HG02610 (cell line): Measurements from ENCODE around the gene INPP5K.
"Not testable (repeated sequence)": the region's sequence is repeated elsewhere in the genome, so short reads cannot be mapped to it uniquely, and the experiment has no call there.

ENCODE experiments used
- ATAC-seq: cut with Tn5 transposase; IDR thresholded peaks from one replicate; pipeline ENCODE4 v1.9.1; 2021; ENCODE audit warnings: mild to moderate bottlenecking, moderate library complexity; ENCODE audit not compliant: unreplicated experiment

The INPP5K gene

DNA sequence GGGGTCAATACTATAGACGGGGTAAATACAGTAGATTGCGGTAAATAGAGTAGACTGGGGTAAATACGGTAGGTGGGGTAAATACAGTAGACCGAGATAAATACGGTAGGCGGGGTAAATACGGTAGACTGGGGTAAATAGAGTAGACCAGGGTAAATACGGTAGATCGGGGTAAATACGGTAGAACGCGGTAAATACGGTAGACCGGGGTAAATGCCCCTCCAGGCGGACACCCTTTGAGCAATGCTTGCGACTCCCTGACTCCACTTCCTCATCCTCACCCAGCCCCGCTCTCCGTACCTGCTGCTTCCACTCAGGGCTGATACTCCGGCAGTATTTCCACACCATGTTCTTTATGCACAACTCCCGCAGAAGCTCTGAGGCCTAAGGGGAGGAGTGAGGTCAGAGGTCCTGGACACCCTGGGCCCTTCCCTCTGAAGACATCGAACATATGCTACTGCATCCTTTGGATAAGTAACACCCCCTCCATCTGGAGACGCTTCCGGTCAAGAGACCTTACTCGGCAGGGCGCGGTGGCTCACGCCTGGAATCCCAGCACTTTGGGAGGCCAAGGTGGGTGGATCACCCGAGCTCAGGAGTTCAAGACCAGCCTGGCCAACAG is 47.1 kb downstream of the INPP5K start:
- ATAC-seq = no peak

GRCh38 chr17:1467898-1468492 is 48.4 kb downstream of the INPP5K start:
- ATAC-seq = no peak

DNA sequence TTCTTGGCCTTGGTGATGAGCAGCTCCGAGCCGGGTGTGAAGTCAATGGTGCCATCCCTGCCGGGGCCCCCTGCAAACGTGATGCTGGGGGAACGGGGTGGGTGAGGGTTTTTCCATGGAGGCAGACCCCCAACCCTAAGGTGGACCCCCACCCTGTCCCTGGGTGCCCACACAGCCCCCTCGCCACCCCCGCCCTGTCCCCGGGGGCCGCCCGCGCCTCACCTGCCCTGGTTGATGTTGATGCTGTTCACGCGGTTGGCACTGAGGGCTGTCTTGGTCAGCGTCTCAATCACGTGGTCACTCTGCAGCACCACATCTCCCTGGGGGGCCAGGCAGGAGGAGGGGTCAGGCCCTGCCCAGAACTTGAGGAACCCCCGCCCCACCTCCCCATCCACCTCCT is 49.2 kb downstream of the INPP5K start:
- no peak for ATAC-seq

DNA sequence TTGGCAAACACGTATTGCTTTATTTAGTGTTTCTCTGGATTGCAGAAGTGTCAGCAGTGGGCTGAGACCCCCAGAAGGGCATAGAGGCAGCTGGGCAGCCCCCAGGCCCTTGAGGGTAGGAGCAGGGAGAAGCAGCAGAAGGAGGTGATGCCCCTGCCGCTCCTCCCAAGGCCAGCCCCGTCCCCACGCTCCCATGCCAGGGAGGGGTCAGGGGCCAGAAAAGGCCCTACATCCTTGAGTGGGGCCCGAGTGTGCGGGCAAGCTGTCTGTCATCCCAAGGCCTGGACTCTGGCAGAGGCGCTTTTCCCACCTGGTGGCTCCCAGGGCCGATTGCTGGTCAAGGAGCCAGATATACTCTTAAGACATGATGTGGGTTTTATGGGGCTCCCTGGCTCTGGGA is 52.2 kb downstream of the INPP5K start:
- ATAC-seq = no peak

DNA sequence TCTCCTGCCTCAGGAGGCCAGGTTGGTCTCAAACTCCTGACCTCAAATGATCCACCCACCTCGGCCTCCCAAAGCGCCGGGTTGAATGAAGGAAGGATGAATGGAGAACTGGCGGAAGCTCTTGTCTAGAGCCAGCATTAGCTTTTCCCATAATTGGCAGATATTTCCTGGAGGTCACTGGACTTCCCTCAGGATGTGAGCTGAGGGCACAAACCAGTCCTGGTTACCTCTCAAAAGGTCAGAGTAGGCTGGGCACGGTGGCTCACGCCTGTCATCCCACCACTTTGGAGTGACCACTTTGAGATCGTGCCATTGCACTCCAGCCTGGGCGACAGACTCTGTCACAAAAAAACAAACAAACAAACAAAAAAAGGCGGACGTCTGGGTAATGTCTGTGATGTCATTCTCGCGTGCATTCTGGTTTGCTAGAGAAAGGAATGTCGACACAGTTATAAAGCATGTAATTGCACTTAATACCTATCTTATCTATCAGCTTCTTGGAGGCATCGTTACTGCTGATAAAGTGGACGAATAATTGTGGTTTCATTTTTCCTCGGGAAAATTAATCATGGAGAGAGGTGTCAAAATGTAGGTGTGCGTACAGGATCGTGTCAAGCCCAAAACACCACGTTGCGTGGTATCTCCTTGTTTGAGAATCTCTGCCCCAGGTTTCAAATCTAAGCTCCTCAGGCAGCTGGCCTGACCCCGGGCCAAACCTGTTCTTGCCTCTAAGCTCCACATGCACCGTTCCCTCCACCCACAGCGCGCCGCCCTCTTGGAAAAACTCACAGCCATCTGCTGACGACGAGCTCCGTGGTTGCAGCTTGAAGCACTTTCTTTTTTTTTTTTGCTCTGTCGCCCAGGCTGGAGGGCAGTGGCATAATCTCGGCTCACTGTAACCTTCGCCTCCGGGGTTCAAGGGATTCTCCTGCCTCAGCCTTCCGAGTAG is 54.0 kb downstream of the INPP5K start:
- no peak for ATAC-seq

DNA sequence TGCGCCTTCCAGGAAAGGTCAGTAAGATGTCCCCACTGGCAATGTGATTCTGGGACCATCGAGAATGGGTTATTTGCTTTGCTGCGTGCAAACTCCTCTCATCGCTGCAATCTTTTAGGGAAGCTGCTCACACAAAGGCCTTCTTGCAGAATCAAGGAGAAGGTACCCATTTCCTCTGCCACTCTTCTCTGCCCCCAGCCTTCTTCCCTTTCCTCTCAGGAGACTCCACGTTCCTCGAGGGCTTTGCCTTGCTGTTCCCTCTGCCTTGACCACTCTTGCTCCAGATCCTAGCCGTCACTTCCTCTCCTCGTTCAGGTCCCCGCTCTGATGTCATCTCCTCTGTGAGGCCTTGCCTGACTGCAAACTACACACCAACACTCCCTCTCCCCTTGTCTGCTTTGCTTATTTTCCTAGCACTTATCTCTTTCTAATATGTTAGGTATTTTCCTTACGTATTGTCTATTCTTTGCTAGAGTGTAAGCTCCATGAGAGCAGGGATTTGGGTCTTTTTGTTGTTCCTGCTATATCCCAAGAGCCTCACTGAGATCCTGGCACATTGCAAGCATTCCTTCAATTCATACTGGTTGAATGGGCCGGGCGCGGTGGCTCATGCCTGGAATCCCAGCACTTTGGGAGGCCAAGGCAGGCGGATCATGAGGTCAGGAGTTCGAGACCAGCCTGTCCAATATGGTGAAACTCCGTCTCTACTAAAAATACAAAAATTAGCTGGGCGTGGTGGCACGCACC is 55.0 kb downstream of the INPP5K start:
- no peak for ATAC-seq

GRCh38 chr17:1460233-1460632 is 56.2 kb downstream of the INPP5K start:
- no peak for ATAC-seq

DNA sequence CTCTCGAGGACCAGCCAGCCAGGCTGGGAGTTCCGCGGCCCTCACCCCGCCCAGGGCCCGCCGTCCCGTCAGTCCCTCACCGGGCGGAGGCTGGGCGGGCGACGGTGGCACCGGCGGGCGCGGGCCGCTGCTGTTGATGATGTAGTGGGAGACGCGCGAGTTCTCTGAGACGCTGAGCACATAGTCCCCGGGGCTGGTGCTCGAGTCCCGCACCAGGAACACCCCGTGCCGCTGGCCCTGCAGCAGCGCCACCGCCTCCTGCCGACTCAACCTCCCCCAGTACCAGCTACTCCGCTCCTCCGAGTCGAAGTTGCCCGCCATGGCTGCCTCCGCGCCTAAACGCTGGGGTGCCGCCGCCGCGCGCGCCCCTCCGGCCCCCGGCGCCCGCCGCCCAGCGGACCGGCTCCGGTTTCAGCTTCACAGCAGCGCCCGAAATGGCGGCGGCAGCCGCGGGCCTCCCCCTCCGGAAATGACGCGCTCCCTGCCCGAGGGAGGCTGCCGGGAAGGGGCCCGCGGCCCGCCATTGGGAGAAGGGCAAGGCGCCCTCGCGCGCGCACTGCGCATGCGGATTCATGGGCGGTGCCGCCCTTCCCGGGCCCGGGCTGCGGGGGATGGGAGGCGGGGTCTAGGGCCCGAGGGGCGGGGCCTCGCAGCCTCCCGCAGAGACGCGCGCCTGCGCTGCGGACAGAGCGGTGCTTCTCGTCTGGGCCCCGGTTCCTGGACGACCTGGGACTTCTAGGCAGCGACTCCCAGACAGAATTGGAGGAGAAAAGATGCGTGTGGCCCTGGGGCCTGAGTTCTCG is 60.4 kb downstream of the INPP5K start, which contains the start of gene CRK:
Gene CRK (minus strand): TSS at position 436 of the 803 bp plus-strand sequence. CDS start 115 bp downstream, at position 321.
- peak; percentile 91 for ATAC-seq

- ATAC-seq = peak; percentile 20
Measured at GRCh38 chr17:1455291-1455796, 61.1 kb downstream of the INPP5K start.

GRCh38 chr17:1454541-1454940 is 61.9 kb downstream of the INPP5K start:
- no peak for ATAC-seq

DNA sequence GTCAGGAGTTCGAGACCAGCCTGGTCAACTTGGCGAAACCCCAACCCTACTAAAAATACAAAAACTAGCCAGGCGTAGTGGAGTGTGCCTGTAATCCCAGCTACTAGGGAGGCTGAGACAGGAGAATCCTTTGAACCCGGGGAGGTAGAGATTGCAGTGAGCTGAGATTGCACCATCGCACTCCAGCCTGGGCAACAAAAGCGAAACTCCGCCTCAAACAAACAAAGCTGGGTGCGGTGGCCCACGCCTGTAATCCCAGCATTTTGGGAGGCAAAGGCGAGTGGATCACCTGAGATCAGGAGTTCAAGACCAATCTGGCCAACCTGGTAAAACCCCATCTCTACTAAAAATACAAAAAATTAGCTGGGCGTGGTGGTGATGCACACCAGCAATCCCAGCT is 62.7 kb downstream of the INPP5K start:
- not testable (repeated sequence) for ATAC-seq

- no peak for ATAC-seq
Measured at GRCh38 chr17:1452836-1453235, 63.6 kb downstream of the INPP5K start.

GRCh38 chr17:1450261-1450660 is 66.2 kb downstream of the INPP5K start:
- not testable (repeated sequence) for ATAC-seq

DNA sequence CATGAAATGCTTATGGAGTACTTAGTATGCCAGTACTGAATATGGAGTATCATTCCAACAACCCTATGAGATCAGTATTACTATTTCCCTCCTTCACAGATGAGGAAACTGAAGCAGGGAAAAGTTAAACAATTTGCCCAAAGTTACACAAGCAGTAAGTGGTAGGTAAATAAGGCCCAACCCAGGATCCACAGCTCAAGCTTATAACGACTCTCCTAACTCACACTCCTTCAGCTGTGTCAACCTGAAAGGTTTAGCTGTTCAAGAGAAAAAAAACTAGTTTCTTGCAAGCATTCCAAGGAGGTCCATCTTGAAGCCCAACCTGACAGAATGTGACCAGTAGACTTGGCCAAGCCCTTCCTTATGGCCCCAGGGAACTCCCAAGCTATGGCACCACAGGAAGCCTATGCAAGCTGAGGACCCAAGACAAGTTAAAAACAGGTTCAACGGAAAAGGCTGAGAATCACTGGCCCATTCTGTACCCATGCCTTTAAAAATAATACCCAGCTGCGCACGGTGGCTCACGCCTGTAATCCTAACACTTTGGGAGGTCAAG is 66.9 kb downstream of the INPP5K start:
- ATAC-seq = no peak

DNA sequence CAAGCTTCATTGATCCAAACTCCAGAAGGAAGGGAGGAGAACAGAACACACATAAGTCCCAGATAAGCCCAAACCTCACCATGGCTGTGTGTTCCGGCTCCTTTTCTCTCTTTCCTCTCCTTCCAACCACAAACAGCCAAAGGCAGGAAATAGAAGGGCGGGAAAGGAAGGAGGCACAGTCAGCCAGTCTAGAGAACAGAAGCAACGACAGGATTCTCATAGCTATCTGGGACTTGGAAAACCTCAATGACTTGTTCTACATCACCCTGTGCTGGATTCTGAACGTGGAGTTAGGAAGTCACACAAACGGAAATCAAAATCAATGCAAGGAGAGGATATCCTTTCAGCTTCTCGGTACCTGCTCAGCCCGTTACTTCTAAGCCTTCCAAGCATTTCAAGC is 69.4 kb downstream of the INPP5K start:
- no peak for ATAC-seq

DNA sequence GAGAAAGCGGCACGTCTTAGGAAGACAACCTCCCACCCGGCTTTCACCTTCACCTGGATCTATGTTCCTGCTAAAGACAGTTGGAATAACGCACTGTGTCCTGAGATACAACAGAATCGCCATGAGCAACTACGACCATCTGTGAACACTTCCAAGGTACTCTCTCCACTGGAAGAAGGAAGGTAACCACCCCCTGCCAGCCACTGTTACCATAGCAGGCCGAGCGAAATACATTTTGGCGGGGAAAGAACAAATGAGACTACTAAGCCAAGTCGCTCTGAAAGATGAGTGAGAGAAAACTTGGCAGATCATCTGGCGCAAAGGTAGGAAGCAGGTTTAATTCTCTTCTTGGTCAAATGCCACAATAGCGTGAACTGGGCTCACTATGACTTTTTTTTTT is 70.2 kb downstream of the INPP5K start:
- ATAC-seq = no peak

DNA sequence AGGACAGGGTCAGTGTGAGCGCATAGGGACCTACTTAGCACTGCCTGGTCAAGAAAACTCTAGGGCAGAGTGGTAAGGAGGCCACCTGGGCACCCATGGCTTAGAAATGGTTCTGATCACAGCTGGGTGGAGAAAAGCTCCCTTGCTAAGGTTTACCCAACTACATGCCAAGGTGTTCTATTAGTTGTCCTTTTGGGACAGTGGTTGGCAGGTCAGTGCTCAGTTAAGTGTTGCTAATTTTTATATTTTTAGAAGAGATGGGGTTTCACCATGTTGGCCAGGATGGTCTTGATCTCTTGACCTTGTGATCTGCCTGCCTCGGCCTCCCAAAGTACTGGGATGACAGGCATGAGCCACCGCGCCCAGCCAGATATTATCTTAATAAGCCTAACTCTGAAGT is 70.7 kb downstream of the INPP5K start:
- not testable (repeated sequence) for ATAC-seq
